HG03103 (cell line): Measurements from ENCODE around the gene LIPC.

Experiments used
- ATAC-seq: cut with Tn5 transposase; IDR thresholded peaks from one replicate; pipeline ENCODE4 v1.9.1; 2021; ENCODE audit warnings: low read depth; ENCODE audit not compliant: unreplicated experiment

Gene LIPC

DNA sequence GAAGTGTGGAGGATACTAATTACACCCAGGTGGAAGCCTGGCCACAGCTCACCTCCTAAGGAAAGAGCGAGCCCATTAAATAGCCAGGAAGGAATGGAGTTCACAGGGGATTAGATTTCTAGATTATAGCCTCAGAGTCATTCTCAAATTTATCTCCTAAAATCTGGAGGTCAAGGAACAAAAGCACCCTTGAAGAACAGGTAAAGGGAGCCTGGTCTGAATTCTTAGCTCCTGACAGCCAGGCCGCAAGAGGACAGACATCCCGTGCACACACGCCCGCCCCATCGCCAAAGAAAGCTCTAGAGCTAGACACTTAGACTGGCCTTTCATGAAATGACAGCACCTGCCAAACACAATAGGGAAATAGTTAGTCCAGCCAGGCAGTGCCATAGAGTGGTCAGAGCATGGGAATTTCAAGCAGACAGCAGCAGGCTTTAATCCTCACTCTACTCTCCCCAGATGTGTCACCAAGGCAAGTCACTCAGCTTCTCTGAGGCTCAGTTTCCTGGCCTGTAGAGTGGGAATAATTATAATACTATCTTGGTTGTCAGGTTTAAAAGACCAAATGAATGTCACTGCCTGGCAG, 59.2 kb downstream of the LIPC start:
- no peak for ATAC-seq

DNA sequence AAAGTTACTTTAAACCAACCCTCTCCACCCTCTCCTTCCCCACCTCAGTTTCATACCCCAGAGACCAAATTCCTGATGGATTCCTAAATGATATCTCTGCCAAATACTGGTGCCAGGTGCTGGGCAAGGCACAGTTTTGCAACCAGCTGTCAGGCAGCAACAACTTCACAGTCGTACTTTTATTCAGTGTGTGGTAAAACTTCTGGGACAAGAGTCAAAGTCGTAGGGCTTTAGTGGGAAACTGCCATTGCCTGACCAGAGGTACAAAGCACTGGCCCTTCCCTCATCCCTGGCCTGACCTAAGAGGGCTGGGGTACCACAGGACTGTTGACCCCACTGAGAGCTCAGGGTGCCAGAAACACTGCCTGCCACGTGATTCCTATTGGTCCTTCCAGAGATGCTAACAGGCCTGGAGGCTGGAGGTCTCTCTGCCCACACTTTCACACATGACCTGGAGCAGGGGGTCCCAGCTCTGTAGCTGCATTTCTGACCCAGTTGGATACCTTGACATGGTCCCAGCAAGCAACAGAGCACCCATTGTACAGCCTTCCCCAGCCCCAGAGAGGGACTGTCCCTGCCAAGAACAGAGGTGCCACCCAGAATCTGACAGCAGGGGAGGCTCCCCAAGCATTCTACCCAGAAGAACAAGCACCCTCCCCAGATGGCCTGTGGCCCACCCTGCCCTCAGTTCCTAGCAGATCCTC, 59.9 kb downstream of the LIPC start:
- no peak for ATAC-seq

DNA sequence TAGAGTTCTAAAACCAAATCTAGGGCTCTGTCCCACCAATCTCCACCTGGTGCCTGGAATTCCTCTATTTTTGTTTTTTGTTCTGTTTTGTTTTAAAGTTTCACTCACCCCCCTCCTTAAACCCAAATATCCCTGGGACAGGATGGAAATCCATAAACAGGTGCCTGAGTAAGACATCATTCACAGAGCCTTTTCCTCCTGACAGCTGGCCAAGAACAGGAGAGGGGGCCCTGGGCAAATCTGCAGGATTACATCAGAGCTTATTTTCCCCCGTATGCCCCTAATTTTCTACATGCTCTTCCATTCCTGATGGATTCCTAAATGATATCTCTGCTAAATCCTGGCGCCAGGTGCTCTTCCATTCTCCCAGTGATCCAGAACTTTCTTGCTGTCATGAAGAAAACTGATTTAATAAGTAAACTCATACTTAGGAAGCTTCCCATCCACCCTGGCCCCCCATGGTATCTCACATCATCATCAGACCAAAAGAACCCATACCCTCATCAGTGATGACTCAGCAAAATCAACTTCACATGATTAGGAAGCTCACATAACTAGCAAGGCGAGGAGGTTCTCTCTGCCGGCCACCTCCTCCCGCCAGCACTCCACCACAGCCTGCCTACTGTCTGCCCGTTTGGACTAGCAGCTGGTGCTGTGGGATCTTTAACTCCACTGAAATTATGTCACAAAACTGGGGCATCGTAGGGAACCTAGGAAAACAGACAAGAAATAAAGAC, 61.0 kb downstream of the LIPC start:
- ATAC-seq, result no peak

DNA sequence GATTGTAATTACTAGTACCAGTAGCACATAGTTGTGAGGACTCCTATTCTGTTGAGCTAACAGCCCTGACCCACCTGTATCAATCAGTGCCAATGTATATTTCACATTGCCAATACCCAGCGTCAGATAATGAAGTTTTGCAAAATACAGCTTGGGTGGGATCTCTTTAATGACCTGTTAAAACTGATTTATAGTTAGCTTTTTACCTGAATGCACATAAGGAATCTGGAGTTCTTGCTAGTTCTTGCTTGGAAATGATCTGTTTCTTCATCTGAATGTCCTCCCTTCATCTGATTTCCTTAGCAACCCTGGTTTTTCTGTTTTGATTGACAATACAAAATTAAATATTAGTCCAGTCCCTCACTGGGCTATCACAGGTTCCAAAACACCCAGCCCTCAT, 62.8 kb downstream of the LIPC start:
- no peak for ATAC-seq

DNA sequence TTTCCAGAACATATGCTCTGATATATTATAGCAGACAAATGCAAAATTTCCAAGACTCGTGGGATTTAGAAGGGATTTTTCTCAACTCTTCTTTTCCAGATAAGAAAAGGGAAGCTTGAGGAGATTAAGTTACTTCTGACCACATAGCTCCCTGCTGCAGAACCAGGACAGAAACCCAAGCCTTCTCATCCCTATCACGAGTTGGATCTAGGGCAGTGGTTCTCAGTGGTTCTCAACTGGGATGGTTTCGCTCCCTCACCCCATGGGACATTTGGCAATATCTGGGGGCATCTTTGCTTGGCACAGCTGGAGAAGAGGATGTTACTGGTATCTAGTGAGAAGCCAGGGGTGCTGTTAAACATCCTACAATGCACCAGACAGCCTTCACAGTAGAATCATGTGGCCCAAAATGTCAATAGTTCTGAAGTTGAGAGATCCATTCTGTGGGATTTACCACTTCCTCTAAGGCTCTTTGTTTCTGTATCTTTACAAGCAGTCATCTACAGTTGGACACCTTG, 64.2 kb downstream of the LIPC start:
- no peak for ATAC-seq

DNA sequence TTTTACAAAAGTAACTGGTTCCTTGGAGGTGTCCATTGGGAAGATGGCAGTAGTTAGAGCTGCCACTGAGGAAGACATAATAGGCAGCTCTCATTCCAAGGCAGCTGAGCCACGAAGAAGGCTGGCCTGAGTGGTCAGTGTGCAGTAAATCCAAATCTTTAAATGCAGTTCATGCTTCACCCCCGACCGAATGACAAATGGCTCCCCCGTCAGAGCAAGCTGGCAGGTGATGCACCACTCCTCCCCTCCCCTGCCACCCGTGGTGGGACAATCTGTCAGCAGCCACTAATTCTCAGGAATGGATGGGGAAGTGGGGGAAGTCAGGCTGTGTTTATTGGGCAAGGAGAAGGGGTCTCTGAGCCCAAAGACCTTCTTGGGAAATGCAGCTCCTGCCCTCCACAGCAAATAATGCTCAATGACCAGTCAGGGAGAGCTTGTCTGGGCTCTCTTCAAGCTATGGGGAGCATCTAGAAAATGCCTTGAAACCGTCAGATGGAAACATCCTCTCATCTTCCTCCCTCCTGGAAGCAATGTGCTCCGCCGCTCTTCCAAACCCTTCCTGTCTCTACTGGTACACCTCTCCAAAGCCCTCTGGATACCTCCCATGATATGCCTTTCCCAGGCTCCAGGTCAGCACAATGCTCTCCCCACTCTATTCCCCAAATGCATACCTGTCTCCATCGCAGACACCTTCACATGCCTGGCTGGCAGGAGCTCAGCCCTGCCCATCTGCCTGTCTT, 65.4 kb downstream of the LIPC start:
- ATAC-seq, result no peak

DNA sequence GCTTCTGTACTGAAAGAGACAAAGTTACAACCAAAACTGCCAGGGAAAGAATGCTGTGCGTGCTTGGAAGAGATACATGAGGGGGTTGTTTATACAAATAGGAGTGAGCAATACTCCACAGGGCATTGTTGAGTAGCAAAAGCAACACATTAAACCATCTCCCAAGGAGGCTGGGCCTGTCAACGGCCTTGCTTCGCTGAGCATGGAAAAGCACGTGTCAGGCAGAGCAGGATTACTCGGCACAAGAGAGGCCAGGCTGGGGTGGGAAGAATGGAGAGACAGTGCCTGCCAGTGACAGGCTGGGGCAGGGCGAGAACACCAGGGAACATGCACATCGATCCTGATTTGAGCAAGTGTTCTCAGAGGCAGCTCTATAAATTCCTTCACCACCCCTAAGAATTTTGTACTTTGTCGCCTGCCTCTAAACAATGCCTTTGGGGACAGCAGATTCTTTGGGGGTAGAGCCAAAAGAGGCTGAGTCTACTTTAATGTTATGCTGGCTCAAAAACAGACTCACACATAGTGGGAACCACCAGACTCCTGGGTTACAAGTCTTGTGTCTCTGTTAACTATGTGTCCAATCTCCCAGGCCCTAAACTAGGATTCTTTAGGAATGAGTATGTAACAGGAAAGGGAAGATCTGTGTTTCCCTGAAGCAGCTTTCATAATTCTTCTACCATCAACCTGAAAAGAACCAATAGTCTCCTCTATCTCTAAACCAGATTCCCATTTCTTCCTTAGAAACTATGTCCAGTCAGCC, 67.2 kb downstream of the LIPC start:
- ATAC-seq, result no peak

DNA sequence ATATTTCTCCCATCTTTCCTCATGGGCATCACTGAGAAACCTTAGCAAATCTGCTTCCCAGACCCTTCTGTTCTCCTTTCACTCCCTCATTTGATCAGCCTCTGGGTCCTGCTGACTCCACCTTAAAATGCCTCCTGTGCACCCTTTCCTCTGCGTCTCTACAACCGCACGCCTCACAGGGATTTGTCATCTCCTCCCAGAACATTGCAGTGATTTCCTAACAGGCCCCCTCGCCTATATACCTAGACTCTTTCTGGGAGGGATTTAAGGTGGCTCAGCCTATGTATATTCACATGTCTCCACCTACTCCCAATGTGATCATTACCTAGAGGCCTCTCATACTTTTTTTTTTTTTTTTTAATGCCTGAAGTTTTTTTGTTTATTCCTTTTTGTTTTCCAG, 69.2 kb downstream of the LIPC start:
- ATAC-seq, result no peak

DNA sequence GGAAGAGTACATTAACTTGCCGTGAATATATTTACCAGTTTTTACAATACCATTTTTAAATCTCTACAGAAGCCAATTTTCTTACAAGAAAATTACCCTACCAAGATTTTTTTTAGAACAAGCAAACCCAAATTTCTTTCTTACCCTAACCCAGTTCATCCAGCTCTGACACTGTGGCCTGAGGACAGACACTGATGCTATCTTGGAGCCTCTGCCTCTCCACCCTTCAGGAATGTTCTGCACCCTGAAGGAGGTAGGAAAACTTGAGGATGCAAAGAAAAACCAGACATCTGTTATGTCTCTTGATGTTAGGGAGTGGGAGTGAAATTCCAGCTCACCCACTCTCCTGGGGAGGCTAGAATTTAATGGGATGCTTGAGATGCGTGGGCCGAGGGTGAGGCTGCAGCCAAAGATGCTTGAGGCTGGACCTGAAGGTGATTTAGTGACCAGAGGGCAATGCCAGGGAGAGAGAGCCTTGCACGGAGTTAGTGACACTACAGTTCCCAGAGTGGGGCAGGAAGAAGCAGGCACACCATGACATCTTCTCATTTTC, 69.9 kb downstream of the LIPC start:
- ATAC-seq, result no peak

DNA sequence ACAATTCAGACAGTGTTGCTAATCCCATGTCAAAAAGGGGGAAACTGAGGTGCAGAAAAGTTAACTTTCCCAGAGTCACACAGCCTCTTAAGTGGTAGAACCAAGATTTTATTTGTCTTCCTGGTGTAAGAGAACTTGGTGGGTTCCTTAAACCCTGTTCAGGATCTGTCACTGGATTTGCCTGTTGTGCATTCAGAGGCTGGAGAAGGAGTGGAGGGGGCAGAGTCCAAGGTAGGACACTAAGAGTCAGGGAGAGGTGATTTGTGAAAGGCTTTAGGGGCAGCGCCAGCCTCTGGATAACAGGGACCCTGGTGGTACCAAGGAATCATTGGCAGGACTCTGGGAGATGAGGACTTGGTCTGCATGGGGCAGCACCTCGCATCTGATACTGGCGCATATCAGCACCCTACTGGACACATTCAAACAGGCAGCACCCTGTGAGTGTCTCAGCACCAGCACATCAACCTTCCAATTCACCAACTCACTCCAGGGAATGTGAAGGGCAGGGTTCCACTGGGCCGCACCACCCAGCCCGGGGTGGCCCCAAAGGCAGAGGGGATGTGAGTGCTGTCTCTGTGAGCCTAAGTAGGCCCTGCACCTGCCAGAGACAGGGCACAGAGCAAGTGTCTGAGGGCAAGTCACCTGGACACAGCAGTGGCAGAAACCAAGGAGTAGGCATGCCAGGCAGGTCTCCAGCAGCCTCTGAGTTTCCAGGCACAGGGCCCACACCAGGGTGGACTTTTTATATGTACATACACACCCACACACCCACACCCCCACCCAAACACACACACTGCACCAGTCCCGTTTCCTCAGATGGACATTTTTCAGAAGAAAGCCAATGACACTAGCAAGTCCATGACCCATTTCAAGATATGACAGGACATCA, 71.6 kb downstream of the LIPC start:
- no peak for ATAC-seq

DNA sequence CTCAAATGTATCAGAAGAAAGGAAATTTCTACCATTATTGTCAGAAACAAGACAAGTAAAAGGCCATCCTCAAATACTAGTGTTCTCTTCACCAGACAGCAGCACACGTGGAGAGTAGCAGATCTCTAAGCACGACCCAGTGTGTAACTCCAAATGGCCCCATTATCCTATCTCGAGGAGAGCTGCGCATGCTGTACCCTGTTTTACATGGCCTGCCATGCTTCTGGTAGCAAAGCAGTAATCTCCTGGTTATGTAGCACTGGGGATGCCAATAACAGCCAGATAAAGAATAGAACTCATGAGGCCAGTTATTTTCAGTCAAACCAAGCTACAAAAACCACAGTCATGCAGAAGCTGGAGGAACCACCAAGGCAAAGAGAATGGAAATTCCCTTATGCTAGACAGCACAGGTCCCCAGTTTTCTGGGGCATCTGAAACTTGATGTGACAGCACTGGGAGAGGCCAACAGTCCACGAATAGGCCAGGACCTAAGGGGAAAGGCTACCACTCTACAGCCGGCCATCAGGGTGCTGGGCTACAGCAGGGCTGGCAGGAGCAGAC, 73.0 kb downstream of the LIPC start:
- no peak for ATAC-seq

DNA sequence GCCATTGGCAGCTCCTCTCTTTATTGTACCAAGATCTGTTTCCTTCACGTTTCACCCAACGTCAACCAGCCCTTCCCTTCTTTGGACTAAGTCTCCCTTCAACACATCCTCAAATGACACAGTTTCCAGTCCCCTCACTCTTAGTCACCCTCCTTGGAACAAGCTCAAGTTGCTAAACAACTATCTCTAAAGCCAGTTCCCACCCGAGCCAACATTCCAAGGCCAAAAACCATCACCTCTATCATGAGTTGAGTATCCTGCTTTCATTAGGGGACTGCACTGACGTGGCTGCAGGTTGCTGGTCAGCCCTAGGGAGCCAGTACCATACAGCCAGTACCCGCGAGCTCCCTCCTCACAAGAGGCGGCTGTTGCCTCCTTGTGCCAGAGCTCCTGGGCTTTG, 73.8 kb downstream of the LIPC start:
- no peak for ATAC-seq

DNA sequence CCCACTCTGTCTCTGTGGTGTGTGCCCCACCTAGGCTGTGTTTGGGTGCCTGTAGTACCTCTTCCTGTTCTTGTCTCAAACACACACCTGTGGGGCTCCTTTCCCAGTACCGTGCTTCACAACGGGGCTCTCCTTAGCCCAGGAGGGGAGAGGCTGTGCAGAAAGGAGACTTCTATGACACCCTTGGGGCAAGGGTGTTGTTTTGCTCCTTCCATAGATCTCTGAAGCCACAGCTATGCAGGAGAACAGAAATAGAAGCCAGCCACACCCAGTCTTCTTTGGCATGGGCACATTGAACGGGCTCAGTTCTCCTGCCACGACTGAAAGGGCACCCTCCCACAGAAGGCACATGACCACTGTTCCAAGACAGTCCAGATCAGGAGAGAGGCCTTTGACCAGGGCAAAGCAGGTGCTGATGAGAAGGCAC, 74.3 kb downstream of the LIPC start:
- ATAC-seq, result no peak

DNA sequence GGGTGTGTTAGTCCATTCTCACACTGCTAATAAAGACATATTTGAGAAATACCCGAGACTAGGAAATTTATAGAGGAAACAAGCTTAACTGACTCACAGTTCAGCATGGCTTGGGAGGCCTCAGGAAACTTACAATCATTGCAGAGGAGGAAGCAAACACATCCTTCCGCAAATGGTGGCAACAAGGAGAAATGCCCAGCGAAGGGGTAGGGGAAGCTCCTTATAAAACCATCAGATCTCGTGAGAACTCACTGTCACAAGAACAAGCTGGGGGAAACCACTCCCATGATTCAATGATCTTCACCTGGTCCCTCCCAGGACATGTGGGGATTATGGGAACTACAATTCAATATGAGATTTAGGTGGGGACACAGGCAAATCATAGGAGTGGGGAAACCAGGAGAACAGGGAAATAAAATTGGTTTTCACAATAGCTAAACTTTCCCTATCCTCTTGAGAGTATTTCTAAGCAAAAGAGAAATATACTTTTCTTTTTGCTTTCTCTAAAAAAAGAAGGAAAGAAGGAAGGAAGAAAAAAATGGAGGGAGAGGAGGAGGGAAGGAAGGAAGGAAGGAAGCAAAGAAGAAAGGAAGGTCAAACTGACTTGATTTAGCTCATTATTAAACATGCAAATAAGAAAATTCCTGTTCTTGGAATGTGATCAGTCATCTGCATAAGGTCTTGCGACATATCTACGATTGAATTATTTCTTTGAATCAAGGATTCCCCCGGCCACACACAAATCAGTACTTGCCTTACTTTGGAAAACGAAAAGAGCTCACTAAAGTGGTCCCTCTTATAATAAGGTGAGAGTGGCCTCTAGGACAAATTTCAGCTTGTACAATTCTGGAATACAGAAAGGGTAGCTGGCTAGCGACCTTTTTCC, 75.2 kb downstream of the LIPC start:
- no peak for ATAC-seq

DNA sequence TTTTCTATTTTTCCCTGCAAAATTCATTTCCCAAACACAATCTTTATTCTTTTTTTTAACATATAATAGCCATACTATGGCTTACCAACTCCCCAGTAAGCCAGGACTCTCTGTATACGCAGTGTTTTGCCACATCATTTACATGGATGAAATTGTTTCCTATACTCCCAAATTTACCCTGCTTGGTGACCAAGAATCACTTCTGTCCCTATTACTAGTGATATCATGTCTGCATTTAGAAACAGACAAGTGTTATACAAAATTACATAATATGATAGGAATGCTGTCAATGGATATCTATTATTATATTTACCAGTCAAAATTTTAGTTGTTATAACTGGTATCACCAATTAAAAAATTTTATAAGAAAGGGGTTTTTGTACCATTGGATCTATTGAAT, 77.8 kb downstream of the LIPC start:
- no peak for ATAC-seq

DNA sequence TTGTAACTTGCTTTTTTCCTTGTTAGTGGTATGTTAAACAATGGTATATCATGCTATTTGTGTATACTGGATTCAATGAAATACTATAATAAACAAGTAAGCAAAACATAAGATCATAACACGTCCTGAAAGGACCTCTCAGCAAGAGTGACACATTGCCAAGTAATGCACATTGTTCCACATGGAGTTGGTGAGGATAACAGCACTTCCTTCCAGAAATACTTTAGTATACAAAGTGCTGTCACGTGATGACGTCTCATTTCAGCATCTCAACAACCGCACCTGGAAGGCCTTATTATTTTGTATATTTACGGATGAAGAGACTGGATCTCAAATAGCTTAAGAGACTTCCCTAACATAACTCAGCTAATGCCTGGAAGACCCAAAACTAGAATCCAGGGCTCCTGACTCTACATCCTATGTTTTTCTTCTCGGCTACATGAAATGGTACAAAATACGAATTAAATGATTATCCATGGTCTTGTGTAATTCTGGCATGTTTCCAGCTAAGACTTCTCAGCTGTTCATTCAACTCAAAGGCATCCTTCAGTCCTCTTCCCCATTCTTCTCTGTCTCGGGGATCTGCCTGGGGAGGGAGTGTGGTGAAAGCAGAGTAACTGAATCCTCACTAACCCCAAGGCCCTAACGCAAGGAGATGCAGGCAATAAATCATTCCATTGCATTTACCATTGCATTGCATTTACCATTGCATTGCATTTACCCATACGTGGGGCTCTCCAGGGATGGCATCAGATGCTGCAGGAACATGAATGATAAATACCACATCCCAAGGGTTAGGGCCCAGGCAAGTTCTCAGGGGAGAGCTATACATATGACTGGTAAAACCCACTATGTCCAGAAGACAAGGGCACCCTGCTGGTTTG, 79.2 kb downstream of the LIPC start:
- no peak for ATAC-seq

DNA sequence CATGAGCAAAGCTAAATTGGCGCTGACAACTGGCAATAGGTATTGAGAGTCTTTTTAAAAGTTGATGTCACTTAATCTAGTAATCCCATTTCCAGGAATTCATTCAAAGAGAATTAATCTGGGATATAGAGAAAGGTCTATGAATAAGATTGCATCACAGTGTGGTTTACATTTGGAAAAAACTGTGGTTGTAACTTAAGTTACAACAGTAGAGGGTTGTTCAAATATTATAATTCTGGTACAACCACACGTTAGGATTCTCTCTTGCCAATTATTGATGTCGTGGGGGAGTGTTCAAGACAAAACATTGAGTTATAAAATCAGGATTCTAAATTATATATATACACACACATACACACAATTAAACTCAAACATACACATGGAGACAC, 79.8 kb downstream of the LIPC start:
- ATAC-seq, result no peak
